ENCODE results near the gene CKAP2L. TPM values are rescaled to one million over a fixed set of nuclear protein-coding genes. Genes with fewer than 3 reads are reported as not detected.
A peak's percentile ranks its signal among the peaks of the same experiment; 100 is the strongest.
"Not testable (repeated sequence)": the region's sequence is repeated elsewhere in the genome, so short reads cannot be mapped to it uniquely, and the experiment has no call there.

The CKAP2L gene
- total and polyA plus RNA-seq, 10 of the 15 experiments (the other 5 are each of a cell fraction or from before 2014, with no cell fraction given) = 10.5 to 37.4 (median 20.2) TPM

DNA sequence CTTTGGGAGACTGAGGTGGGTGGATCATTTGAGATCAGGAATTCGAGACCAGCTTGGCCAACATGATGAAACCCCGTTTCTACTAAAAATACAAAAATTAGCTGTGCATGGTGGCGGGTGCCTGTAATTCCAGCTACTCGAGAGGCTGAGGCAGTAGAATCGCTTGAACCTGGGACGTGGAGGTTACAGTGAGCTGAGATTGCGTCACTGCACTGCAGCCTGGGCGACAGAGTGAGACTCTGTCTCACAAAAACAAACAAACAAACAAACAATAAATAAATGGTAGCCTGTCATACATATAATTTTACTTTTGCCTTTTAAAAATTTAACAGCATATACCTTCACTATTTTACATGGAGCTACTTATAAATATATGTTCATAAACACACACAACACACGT is 57.5 kb downstream of the CKAP2L start:
- intact Hi-C loops (cut with micrococcal nuclease; ENCODE audit: unreplicated experiment) = loop anchor here (5.0 to 10.0 kb wide), 2 partner anchors 60 to 652 kb away; partner anchors contain the start of genes SLC20A1 and TMEM87B
- H2AFZ ChIP-seq (ENCODE audit: control insufficient read depth, low read depth, low read length); FAIRE-seq; BruUV-seq (replicated peaks); in situ Hi-C loops (cut with MboI); H3K4me3 ChIP-seq; H3K27me3 ChIP-seq (replicated peaks in 1 of 2; ENCODE audit: control insufficient read depth in 2 of 2, insufficient read depth in 2 of 2, low read length in 1 of 2); ATAC-seq; H3K9me3 ChIP-seq (replicated peaks; ENCODE audit: control insufficient read depth, insufficient read depth, low read length); H3K79me2 ChIP-seq (ENCODE audit: control insufficient read depth, insufficient read depth, low read length); H3K9ac ChIP-seq (ENCODE audit: control insufficient read depth, insufficient read depth, low read length); DNase-seq (ENCODE audit: low read depth, low spot score); H3K36me3 ChIP-seq (ENCODE audit: control insufficient read depth in 2 of 2, insufficient read depth in 2 of 2, low read length in 1 of 2); H4K20me1 ChIP-seq (ENCODE audit: control insufficient read depth, insufficient read depth): not testable (repeated sequence)
- Histone ChIP-seq H3K27ac (ENCODE audit: control insufficient read depth, insufficient read depth) (peak overlapping the region; percentile 94), H3K4me2 (ENCODE audit: control insufficient read depth, insufficient read depth) (peak overlapping the region; percentile 90; the same call in 1 of the 2 replicates), H3K4me1 (ENCODE audit: control insufficient read depth, insufficient read depth, low read length) (peaks cover 47% of the 10 kb centered on the region)
- ChIA-PET POLR2A (interaction anchor here (0.5 to 8.2 kb wide), 10 partner anchors 8 to 124 kb away, joined by 3 to 74 read pairs (median 6); partner anchors contain the start of gene SLC20A1), RAD21 (ENCODE audit: unreplicated experiment) (interaction anchor here (1.1 to 6.7 kb wide), 14 partner anchors 8 to 235 kb away, joined by 3 to 145 read pairs (median 7); partner anchors contain the start of gene CHCHD5), SMC1A (ENCODE audit: uncharacterized antibody, unreplicated experiment) (interaction anchor here (0.8 to 11.5 kb wide), 12 partner anchors 13 to 175 kb away, joined by 3 to 271 read pairs (median 7); partner anchors contain the start of genes CHCHD5 and SLC20A1), CTCF (interaction anchor here (0.6 to 6.9 kb wide), 10 partner anchors 8 to 235 kb away, joined by 3 to 102 read pairs (median 20); partner anchors contain the start of gene SLC20A1)
- TF ChIP-seq, protein P1, sequence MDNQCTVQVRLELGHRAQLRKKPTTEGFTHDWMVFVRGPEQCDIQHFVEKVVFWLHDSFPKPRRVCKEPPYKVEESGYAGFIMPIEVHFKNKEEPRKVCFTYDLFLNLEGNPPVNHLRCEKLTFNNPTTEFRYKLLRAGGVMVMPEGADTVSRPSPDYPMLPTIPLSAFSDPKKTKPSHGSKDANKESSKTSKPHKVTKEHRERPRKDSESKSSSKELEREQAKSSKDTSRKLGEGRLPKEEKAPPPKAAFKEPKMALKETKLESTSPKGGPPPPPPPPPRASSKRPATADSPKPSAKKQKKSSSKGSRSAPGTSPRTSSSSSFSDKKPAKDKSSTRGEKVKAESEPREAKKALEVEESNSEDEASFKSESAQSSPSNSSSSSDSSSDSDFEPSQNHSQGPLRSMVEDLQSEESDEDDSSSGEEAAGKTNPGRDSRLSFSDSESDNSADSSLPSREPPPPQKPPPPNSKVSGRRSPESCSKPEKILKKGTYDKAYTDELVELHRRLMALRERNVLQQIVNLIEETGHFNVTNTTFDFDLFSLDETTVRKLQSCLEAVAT (IDR thresholded peaks at IDR 0.05) = peak; percentile 27; the same call in 1 of the 2 replicates
- WGBS (ENCODE audit: insufficient coverage, insufficient replicate concordance, low lambda C conversion rate, missing lambda C conversion rate) = 92% methylated on average over 9 of the region's 9 CpGs

DNA sequence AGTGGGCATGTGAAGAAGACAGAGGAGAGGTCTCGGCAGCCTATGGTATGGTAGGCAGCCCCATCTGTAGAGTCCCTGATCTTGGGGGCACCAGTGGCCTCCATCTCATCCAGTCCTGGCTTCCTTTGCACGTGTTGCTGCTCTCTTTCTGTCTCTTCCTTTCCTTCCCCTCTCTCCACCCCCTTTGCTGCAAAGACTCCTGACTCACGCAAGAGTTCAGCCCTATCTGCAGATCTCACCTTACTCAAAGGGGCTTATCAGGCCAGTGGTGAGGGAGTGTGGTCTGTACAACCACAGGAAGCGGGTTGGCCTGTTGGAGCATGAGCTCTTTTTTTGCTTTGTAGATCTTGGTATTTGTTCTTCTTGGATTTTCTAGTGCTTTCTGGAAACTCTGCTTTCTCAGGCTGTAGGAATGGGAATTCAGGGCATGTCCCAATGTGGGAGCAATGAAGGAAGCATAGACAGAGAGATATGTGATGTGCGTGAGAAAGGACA is 58.2 kb downstream of the CKAP2L start:
- no peaks in the 10 kb centered on the region for H4K20me1 ChIP-seq (ENCODE audit: control insufficient read depth, insufficient read depth)
- WGBS (ENCODE audit: insufficient coverage, insufficient replicate concordance, low lambda C conversion rate, missing lambda C conversion rate) = 0% methylated on average over 5 of the region's 5 CpGs
- no peaks in the 10 kb centered on the region for H3K27me3 ChIP-seq (replicated peaks in 1 of 2; ENCODE audit: control insufficient read depth in 2 of 2, insufficient read depth in 2 of 2, low read length in 1 of 2)
- H3K9me3 ChIP-seq (replicated peaks; ENCODE audit: control insufficient read depth, insufficient read depth, low read length) = no peaks in the 10 kb centered on the region
- H2AFZ ChIP-seq (ENCODE audit: control insufficient read depth, low read depth, low read length) = peak overlapping the region; percentile 47
- H3K27ac ChIP-seq (ENCODE audit: control insufficient read depth, insufficient read depth) = peak overlapping the region; percentile 94
- no peaks in the 10 kb centered on the region for H3K36me3 ChIP-seq (ENCODE audit: control insufficient read depth in 2 of 2, insufficient read depth in 2 of 2, low read length in 1 of 2)
- RAD21 ChIA-PET (ENCODE audit: unreplicated experiment) = interaction anchor here (1.0 to 6.7 kb wide), 11 partner anchors 7 to 122 kb away, joined by 3 to 145 read pairs (median 4); partner anchors contain the start of genes CHCHD5 and SLC20A1
- peak; percentile 64 for DNase-seq (ENCODE audit: low read depth, low spot score)
- BruUV-seq (replicated peaks) = no TSS peak
- no peaks in the 10 kb centered on the region for H3K79me2 ChIP-seq (ENCODE audit: control insufficient read depth, insufficient read depth, low read length)
- SMC1A ChIA-PET (ENCODE audit: uncharacterized antibody, unreplicated experiment) = interaction anchor here (1.1 to 11.5 kb wide), 12 partner anchors 12 to 122 kb away, joined by 3 to 271 read pairs (median 7); partner anchors contain the start of genes CHCHD5 and SLC20A1
- in situ Hi-C loops (cut with MboI) = no loop called here
- peak; percentile 63 for ATAC-seq
- H3K4me2 ChIP-seq (ENCODE audit: control insufficient read depth, insufficient read depth) = peak overlapping the region; percentile 71
- POLR2A ChIA-PET = interaction anchor here (0.6 to 8.2 kb wide), 7 partner anchors 7 to 123 kb away, joined by 3 to 74 read pairs (median 44); partner anchors contain the start of gene SLC20A1
- FAIRE-seq = peak; percentile 7
- peaks cover 53% of the 10 kb centered on the region for H3K4me1 ChIP-seq (ENCODE audit: control insufficient read depth, insufficient read depth, low read length)
- CTCF ChIA-PET = interaction anchor here (0.7 to 6.9 kb wide), 10 partner anchors 7 to 236 kb away, joined by 3 to 102 read pairs (median 20); partner anchors contain the start of gene SLC20A1
- H3K9ac ChIP-seq (ENCODE audit: control insufficient read depth, insufficient read depth, low read length) = peak overlapping the region; percentile 42; the same call in 1 of the 2 replicates
- no peak overlapping the region; the same call in 1 of the 2 replicates for H3K4me3 ChIP-seq
- intact Hi-C loops (cut with micrococcal nuclease; ENCODE audit: unreplicated experiment) = loop anchor here (5.0 to 10.0 kb wide), 2 partner anchors 59 to 651 kb away; partner anchors contain the start of genes SLC20A1 and TMEM87B
- peak; percentile 25; the same call in 1 of the 2 replicates for TF ChIP-seq BCL11A (IDR thresholded peaks at IDR 0.05; ENCODE audit: low read depth, low read length)
- peak; percentile 62; the same call in 1 of the 2 replicates for TF ChIP-seq SMARCA5 (IDR thresholded peaks at IDR 0.05)
- TF ChIP-seq ESRRA (IDR thresholded peaks at IDR 0.05; ENCODE audit: low read length) = no peak
- TF ChIP-seq, protein P2, sequence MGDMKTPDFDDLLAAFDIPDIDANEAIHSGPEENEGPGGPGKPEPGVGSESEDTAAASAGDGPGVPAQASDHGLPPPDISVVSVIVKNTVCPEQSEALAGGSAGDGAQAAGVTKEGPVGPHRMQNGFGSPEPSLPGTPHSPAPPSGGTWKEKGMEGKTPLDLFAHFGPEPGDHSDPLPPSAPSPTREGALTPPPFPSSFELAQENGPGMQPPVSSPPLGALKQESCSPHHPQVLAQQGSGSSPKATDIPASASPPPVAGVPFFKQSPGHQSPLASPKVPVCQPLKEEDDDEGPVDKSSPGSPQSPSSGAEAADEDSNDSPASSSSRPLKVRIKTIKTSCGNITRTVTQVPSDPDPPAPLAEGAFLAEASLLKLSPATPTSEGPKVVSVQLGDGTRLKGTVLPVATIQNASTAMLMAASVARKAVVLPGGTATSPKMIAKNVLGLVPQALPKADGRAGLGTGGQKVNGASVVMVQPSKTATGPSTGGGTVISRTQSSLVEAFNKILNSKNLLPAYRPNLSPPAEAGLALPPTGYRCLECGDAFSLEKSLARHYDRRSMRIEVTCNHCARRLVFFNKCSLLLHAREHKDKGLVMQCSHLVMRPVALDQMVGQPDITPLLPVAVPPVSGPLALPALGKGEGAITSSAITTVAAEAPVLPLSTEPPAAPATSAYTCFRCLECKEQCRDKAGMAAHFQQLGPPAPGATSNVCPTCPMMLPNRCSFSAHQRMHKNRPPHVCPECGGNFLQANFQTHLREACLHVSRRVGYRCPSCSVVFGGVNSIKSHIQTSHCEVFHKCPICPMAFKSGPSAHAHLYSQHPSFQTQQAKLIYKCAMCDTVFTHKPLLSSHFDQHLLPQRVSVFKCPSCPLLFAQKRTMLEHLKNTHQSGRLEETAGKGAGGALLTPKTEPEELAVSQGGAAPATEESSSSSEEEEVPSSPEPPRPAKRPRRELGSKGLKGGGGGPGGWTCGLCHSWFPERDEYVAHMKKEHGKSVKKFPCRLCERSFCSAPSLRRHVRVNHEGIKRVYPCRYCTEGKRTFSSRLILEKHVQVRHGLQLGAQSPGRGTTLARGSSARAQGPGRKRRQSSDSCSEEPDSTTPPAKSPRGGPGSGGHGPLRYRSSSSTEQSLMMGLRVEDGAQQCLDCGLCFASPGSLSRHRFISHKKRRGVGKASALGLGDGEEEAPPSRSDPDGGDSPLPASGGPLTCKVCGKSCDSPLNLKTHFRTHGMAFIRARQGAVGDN (IDR thresholded peaks at IDR 0.05) = peak; percentile 90
- TF ChIP-seq ZNF24 (IDR thresholded peaks at IDR 0.05) = 0 out of 2 replicates have a peak, but pooled peaks have one; percentile 2
- TF ChIP-seq, protein P3, sequence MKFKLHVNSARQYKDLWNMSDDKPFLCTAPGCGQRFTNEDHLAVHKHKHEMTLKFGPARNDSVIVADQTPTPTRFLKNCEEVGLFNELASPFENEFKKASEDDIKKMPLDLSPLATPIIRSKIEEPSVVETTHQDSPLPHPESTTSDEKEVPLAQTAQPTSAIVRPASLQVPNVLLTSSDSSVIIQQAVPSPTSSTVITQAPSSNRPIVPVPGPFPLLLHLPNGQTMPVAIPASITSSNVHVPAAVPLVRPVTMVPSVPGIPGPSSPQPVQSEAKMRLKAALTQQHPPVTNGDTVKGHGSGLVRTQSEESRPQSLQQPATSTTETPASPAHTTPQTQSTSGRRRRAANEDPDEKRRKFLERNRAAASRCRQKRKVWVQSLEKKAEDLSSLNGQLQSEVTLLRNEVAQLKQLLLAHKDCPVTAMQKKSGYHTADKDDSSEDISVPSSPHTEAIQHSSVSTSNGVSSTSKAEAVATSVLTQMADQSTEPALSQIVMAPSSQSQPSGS (IDR thresholded peaks at IDR 0.05; ENCODE audit: low read length) = no peak
